ENCODE results near the gene C1orf159.

DNA sequence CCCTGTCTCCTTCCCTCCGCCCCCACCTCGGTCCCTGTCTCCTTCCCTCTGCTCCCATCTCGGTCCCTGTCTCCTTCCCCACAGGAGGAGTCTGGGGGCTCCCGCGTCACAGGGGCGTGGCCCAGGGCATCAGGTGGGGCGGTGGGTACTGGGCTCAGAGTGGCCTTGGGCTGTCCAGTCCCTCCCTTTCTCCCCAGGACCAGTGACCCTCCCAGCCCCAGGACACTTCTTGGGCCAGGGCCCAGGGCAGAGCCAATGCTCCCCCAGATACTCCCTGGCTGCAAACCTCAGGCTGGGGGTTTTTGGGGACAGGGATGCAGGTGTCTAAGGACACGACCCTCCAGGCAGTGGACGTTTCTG is 35.0 kb downstream of the C1orf159 start:
- TF ChIP-seq, protein P1, sequence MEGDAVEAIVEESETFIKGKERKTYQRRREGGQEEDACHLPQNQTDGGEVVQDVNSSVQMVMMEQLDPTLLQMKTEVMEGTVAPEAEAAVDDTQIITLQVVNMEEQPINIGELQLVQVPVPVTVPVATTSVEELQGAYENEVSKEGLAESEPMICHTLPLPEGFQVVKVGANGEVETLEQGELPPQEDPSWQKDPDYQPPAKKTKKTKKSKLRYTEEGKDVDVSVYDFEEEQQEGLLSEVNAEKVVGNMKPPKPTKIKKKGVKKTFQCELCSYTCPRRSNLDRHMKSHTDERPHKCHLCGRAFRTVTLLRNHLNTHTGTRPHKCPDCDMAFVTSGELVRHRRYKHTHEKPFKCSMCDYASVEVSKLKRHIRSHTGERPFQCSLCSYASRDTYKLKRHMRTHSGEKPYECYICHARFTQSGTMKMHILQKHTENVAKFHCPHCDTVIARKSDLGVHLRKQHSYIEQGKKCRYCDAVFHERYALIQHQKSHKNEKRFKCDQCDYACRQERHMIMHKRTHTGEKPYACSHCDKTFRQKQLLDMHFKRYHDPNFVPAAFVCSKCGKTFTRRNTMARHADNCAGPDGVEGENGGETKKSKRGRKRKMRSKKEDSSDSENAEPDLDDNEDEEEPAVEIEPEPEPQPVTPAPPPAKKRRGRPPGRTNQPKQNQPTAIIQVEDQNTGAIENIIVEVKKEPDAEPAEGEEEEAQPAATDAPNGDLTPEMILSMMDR (IDR thresholded peaks at IDR 0.05) = no peak
- TF ChIP-seq POLR2AphosphoS5 (IDR thresholded peaks at IDR 0.05) (no peak), EP300 (IDR thresholded peaks at IDR 0.05) (no peak), POLR2A (IDR thresholded peaks at IDR 0.05) (no peak)

Measured in sigmoid colon (tissue), 4 donors.